NCI-H146 (cell line): ENCODE results near the gene KMT2C.
"Not testable (repeated sequence)": the region's sequence is repeated elsewhere in the genome, so short reads cannot be mapped to it uniquely, and the experiment has no call there.

Experiments
- DNase-seq: peaks from one replicate; lab custom pipeline; 2025; lab: John Stamatoyannopoulos, UW

Gene KMT2C

DNA sequence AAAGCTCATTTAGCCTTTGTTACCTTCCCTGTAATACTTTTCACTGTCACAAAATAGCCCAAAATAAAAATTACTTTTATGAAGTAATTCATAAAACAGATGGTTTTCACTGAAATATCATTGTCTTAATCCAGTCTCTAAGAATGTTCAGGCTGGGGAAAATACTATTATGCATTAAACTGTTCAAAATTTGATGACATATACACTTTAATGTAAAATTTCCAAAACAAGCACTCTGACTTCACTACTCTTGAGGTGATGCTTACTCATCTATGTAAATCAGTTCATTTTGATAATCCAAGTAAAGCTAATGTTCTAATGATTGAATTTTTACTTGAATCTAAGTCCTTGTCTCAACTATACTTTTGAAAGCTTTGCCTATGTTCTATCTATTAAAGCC is 127.9 kb downstream of the KMT2C start:
- DNase-seq: no peak

DNA sequence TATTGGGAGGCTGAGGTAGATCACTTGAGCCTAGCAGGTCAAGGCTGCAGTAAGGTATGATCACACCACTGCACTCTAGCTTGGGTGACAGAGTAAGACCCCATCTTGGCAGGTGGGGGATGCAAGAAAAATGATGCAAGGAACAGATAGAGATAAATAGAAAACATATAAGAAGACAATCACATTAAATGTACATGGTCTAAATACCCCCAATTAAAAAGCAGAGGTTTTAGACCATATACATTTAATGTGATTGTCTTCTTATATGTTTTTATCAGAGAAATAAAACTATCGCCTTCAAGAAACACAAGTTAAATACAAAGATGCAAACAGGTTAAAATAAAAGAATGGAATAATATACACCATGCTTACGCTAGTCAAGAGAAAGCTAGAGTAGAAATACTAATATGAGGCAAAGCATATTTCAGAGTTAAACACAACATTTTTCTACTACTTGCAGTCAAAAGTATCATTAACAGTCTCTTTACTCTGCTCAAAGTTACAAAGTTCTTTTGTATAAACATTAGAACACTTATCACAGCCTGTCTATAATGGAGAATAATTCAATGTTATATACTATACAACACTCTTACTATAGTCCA is 136.2 kb downstream of the KMT2C start:
- not testable (repeated sequence) for DNase-seq

DNA sequence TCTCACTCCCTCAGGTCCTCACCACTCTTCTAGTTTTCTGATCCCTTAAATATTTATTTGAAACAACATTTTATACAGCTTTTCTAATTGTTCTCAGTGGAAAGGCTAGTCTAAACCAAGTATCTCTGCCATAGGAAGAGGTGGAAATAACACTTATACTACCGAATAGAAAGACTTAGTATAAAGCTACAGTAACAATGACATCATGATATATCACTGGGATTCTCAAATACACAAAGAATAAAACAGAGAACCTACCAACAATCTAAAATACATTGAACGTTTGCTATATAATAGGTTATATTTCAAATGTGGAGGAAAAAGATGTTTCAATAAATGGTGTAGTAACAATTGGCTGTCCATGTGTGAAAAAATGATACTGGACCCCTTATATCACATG is 142.9 kb downstream of the KMT2C start:
- DNase-seq: no peak

DNA sequence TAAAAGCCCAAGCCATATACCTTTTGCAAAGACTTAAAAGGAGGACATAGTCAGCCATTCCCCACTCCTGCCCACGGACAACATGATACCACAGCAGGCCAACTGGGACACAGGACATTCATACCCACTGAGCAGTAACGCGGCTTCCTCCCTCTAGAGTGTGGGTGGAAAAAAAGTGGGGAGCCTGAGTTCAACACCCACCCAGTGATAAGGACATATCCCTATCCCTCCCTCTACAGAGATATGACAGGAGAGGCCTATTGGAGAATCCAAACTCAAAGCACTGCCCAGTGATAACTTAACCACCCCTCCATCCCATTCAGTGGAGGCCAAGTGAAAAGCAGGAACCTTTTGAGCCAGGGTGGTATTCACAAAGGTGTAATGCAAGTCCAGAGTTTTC is 148.8 kb downstream of the KMT2C start:
- DNase-seq: not testable (repeated sequence)

DNA sequence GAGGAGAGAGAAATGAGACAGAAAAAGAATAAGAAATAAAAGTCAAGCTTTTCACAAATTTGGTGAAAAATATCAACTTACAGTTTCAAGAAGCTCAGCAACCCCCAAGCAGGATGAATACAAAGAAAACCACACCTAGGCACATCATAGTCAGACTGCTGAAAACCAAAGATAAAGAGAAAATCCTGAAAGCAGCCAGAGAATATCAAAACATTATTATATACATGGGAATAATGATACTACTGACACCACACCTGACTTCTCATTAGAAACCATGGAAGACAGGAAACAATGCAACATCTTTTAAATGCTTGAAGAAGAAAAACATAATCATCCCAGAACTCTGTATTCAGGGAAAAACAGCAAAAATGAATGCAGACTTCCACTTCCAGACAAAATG is 149.6 kb downstream of the KMT2C start:
- DNase-seq: not testable (repeated sequence)

DNA sequence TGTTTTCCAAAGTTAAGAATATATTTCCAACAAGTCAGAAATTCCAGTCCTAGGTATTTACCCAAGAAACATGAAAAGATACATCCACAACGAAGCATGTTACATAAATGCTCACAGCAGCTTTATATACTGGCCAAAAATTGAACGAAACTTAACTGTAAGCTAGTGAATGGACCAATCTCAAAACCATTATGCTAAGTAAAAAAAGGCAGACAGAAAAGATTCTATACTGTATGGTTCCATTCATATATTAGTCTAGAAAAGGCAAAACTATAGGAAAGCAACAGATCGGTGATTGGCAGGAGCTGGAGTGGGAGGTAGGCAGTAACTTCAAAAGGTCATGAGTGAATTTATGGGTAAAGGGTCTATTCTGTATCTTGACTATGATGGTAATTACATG is 150.8 kb downstream of the KMT2C start:
- not testable (repeated sequence) for DNase-seq

DNA sequence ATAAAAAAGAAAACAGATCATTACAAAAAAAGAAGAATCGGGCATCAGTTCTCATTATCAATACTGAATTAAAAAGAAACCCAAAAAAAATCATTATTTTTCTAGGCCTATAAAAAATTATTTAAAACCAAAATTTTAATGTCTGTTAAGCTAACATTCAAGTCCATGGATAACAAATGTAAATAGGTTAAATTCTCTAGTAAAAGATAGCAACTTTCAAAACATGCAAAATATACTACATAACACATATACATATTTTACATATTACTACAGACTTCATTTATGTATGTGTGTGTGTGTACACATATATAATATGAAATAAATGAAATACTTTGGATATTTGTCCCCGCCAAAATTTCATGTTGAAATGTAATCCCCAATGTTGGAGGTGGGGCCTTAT is 158.1 kb downstream of the KMT2C start:
- not testable (repeated sequence) for DNase-seq

DNA sequence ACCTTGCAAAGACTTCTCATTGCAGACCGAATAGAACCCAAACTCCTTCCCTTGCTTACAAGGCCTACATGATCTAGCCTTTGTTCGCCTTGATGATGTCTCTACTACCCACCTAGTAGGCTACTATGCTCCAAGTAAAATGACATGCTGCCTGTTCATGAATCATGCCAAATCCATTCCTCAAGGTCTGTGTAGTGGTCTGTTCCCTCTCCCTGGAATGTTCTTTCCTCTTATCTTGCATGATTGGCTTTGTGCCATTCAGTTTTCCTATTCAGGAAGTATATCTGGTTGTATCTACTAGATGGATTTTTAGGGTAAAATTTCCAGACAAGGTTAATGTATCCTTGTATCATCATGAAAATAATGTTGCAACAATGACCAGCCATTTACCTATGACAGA is 165.4 kb downstream of the KMT2C start:
- DNase-seq: not testable (repeated sequence)

DNA sequence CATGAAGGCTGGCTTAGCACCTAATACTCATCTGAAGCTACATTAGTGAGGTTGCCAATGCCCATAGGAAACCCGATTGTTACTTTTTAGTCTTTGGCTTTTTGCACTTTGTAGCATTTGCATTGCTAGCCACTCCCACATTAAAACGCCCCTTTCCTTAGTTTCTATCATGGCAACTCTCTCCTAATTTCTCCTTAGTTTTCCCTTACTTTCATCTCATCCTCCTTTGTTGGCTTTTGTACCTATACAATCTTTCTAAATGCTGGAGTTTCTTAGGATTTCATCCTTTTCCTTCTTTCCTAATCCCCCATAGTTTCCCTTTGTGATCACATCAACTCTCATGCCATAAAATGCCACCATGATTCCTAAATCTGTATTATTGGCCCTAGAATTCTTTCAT is 168.9 kb downstream of the KMT2C start:
- not testable (repeated sequence) for DNase-seq

DNA sequence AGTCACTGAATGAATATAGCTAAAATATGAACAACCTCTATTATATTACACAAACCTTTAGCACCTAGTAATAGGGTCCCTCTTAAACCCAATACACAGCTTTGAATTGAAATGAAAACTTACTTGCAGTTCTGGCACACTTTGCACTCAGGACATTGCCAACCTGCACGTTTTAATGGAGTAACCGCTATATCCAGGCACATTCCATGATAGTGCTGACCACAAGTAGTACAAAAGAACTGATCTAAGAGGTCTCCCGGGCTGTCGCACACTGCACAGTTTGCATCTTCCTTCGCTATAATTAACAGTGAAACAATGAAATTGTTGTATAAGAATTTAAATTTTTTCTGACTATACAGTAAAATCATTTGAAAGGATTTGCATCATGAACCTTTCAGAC is 170.9 kb downstream of the KMT2C start:
- DNase-seq: not testable (repeated sequence)

DNA sequence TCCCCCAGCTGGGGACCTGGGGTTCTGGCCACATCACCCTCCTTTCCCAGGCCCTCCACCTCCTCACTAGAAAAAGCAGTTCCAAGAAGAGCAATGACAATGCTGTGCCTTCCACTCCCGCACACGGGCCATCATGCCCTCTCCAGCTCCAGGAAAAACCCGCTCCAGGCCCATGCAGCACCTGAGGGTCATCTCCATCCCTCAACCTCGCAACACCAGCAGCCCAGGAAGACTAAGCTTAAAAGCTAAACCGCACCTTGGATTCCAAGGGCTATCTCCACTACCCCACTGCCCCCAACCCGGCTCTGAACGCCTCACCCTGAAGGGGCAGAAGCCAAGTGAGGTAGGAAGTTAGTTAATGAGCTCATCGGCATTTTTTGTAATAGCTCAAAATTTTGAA is 173.7 kb downstream of the KMT2C start:
- not testable (repeated sequence) for DNase-seq

DNA sequence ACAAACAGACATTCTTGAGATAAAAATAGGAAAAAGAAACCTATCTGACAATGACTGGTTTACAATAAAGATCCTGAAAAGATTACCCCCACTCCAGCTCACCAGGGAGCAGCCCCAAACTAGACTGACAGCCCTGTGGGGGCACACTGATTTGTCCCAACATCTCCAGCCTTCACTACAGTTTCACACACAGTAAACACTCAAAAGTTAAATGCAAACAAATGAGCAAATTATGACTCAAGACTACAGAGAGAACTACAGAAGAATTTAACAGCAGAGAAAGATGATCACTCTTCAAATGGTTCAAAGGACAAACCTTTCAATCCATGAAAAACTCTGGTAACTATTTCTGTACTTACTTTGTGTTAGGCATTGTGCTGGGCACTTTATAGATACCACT is 176.2 kb downstream of the KMT2C start:
- DNase-seq: not testable (repeated sequence)

DNA sequence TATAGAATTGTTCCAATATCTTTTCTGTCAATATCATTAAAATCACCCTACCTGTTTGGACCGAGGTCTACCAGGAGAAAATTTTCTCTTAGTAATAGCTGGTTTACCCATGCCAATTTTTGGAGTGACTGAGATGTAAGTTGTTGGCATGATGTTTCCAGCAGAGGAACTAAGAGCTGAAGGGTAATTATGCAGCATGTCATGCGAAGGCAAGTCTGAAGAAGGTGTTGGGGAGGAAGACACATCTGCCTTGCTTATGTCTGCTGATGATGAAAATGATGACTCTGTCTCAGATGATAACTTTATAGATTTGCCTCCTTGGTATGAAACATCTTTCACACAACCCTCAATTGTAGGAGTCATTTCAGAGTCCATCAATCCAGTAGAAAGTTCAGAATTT is 188.0 kb downstream of the KMT2C start:
- DNase-seq: not testable (repeated sequence)

DNA sequence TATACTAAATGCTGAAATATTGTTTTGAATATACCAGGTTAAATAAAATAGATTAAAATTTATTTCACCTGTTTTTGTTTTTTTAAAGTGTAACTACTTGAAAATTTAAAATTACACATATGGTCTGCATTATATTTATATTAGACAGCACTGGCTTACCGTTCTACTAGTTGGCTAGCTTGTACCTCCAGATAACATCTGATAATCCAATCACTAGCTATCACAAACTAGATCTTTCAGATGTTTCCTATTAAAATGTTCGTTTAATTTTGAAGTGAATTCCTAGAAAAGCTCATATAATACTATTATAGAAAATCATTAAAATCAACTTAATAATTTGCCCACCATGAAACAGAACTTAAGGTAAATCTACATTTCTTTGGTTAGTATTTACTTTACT is 190.4 kb downstream of the KMT2C start:
- DNase-seq: not testable (repeated sequence)

DNA sequence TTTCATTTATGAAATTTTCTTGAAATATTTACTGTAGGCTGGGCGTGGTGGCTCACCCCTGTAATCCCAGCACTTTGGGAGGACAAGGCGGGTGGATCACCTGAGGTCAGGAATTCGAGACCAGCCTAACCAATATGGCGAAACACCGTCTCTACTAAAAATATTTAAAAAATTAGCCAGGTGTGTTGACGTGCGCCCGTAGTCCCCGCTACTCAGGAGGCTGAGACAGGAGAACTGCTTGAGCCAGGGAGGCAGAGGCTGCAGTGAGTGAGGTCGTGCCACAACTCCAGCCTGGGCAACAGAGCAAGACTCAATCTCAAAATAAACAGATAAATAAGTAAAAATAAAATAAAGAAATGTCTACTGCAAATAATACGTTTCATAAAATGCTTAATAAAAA is 192.3 kb downstream of the KMT2C start:
- not testable (repeated sequence) for DNase-seq

DNA sequence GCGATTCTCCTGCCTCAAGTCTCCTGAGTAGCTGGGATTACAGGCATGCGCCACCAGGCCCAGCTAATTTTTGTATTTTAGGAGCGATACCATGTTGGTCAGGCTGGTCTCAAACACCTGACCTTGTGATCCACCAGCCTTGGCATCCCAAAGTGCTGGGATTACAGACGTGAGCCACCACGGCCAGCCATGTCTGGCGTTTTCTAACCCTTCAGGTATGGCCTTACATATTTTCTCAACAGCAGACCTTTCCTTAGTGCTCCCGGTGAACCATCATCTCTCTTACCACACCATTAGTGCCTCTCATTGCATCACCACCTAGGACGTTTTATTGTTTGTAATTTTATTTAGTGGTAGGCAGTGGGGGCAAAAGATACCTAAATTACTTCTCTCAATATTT is 194.5 kb downstream of the KMT2C start:
- DNase-seq: not testable (repeated sequence)

DNA sequence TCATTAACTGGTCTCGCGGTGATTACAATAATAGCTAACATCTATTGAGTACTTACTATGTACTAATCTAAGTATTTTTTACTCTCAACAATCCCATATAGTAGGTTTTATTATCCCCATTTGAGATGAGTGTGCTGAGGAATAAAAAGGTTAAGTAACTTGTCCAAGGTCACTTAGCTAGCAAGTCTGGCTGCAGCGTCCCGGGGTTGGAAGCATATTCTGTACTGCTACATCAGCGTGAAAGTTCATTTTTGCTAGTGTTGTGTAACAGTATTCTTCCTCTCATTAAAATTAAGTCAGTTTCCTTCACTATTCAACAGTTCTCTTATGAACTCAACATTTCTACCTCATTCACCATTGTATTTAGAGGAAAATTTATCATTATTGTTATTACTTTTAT is 199.5 kb downstream of the KMT2C start:
- DNase-seq: not testable (repeated sequence)

DNA sequence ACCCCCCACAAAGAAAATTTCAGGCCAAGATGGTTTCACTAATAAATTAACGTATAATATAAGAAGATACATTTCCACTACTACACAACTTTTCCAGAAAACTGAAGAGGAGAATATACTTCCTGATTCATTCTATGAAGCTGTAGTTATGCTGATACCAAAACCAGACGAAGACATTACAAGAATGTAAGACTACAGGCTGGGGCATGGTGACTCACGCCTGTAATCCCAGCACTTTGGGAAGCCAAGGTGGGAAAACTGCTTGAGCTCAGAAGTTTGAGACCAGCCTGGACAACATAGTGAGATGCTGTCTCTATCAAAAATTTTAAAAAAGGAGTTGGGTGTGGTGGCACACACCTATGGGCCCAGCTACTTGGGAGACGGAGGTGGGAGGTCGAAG is 201.4 kb downstream of the KMT2C start:
- DNase-seq: not testable (repeated sequence)

DNA sequence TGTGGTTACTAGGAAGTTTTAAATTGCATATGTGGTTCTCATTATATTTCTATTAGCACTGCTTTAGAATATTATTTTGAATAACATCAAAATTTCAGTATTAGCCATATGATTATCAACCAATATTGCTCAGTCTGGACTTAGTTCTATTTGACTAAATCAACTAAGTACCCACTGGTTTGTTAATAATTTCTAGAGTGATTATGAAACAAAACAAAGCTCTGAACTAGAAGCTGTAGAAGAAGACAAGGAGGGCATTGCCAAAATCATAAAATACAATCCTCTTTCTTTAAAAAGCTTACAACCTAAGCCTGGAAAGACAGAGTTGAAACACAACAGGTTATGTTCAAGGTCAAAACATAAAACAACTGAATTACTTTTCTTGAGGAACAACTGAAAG is 204.7 kb downstream of the KMT2C start:
- DNase-seq: no peak

DNA sequence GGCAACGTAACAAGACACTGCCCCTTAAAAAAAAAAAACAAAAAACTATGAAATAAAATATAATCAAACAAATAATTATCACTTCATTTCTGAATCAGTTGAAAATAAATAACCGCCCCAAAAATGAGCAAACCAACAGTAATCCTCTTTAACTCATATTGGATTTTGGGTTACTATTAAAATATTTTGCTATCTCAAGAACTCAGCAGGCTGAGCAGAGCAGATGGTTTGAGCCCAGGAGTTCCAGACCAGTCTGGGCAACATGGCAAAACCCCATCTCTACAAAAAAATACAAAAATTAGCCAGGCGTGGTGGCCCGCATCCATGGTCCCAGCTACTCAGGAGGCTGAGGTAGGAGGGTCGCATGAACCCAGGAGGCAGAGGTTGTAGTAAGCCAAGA is 216.2 kb downstream of the KMT2C start:
- DNase-seq: not testable (repeated sequence)

DNA sequence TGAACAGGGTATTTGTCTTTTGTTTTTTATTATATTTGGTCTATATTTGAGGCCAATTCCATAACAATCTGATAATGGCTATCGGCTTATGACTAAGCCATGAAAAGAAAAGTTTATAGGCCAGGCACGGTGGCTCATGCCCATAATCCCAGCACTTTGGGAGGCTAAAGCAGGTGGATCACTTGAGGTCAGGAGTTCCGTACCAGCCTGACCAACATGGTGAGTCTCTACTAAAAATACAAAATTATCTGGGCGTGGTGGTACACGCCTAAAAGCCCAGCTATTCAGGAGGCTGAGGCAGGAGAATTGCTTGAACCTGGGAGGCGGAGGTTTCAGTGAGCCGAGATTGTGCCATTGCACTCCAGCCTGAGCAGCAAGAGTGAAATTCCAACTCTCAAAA is 227.0 kb downstream of the KMT2C start:
- not testable (repeated sequence) for DNase-seq

DNA sequence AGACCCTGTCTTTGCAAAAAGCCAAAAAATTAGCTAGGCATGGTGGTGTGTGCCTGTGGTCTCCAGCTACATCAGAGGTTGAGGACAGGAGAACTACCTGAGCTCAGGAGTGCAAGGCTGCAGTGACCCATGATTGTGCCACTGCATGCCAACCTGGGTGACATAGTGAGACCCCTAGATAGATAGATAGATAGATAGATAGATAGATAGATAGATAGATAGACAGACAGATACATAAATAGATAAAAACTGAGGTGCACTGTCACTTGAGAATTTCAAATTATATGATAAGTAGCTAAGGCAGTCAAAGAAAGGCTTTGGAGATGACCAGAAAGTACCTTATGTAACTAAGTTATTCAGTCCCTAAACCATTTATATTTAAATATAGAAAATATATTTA is 231.4 kb downstream of the KMT2C start:
- DNase-seq: not testable (repeated sequence)

DNA sequence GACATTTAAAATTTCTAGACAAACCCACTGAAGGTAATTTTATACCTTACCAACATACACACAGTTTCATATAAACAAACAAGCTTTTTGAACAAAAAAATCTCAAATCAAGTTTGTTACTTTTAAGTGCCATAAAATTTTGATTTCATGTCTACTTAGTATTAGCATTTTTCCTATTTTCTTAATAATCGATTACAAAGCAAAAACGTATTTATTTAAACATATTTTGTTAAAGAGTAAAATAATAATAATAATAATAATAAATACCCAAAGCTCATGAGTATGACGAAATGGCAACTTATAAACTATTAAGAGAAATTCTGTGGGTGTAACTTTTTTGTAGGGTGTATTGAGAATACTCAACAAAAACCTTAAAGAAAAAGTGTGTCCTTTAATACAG is 232.7 kb downstream of the KMT2C start:
- DNase-seq: no peak

DNA sequence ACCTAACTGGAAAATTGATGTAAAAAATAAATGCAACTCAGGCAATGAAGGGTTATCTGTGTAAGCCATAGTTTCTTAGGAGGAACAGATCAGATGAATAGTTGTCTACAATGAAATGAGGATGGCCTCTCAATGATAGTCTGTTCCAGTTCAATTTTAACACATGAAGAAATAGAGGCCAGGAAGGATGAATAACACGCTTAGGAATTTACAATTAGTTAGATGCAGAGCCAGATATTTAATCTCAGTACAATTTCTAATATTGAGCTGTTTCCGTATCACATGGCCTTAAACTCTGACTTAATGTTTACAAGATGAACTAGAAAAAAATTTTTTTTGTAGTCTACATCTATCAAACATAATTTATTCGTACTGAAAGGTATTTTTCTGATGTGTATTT is 233.7 kb downstream of the KMT2C start:
- DNase-seq: no peak

DNA sequence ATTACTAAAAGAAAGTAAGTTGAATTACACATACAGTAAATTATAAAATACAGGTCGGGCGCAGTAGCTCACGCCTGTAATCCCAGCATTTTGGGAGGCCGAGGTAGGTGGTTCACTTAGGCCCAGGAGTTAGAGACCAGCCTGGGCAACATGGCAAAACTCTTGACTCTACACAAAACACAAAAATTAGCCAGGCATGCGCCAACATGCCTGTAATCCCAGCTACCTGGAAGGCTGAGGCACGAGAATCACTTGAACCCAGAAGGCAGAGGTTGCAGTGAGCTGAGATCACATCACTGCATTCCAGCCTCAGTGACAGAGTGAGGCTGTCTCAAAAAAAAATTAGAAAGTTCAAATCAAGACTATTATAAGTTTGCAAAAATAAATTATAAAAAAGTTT is 235.4 kb downstream of the KMT2C start:
- DNase-seq: no peak
